ENCODE data around the gene FGFR4.
A peak's percentile ranks its signal among the peaks of the same experiment; 100 is the strongest.

FGFR4 gene

DNA sequence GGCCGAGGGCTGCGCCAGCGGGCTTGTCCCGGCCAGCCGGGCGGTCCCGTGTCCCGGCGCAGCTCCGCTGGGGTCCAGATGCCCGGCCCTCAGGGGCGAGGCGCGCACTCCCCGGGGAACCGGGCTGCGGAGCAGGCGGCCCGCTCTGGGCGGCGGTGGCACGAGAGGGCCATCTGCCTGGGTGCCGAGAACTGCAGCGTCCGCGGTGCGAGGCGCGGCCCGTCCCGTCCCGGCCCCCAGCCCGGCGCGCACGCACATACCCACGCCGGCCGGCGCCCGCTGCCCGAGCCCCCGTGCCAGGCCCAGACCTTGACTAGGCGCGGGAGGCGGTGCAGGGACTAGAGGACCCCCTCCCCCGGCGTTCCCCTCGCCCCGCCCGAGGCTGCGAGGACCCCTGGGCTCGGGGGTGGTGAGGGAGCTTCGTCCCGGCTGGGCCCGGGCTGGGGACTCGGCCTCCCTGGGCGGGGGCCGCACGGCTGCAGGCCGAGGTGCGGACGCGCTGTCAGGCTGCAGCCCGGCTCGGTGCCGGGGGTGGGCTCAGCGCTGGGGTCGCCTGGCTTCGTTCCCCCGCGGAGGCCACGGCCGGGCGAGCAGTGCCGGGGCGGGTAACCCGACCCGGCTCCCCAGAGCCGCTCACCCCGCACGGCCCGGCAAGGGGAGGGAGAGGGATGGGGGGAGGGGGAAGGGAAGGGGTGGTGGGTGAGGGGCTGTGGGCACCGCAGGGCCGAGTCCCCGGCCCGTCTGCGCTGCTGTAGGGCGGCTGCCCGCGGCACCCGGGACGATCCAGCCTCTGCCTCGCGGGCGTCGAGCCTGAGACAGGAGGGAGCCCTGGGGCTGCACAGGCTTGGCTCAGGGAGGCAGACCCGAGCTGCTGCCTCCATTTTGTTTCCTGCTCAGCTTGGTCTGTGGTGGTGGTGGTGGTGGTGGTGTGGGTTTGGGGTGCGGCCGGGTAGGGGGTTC is 45.7 kb downstream of the FGFR4 start:
- no peak for DNase-seq

DNA sequence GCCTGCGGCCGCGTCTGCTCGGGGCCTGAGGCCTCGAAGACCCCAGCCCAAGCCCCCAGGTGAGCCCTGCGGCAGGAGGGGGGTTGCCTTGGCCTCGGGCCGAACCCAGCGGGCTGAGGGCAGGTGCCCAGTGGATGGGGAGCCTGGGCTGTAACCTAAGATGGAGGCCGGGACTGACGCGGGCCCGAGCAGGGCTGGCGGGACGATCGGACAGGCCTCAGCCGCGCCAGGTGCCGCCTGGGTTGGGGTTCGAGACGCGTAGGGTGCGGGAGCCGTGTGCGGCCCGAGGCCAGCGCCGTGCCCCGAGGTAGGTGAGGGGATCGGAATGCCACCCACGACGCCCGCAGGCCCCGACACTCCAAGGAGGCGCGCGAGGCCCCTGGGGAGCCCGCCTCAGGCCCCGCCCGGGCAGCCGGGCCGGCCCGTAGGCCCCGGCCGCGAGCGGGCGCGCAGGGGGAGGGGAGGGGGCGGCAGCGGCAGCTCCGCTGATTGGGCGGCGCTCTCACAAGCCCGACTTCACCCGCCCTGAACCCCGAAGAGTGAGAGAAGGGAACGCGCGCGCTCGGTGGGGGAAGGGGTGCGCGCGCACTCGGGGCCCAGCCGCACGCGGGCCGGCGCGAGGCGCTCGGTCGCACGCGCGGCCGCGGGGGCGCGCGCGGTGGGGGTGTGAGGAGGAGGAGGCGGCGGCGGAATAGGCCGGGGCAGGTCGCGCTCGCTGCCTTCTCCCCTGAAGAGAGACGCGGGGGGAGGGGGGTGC is 46.6 kb downstream of the FGFR4 start, which contains the start of gene NSD1:
Gene NSD1, plus strand, starts transcription at position 678 of the 757 bp plus-strand sequence. CDS start 1,331 bp downstream, outside the sequence.
- DNase-seq = peak; percentile 36 to 44

DNA sequence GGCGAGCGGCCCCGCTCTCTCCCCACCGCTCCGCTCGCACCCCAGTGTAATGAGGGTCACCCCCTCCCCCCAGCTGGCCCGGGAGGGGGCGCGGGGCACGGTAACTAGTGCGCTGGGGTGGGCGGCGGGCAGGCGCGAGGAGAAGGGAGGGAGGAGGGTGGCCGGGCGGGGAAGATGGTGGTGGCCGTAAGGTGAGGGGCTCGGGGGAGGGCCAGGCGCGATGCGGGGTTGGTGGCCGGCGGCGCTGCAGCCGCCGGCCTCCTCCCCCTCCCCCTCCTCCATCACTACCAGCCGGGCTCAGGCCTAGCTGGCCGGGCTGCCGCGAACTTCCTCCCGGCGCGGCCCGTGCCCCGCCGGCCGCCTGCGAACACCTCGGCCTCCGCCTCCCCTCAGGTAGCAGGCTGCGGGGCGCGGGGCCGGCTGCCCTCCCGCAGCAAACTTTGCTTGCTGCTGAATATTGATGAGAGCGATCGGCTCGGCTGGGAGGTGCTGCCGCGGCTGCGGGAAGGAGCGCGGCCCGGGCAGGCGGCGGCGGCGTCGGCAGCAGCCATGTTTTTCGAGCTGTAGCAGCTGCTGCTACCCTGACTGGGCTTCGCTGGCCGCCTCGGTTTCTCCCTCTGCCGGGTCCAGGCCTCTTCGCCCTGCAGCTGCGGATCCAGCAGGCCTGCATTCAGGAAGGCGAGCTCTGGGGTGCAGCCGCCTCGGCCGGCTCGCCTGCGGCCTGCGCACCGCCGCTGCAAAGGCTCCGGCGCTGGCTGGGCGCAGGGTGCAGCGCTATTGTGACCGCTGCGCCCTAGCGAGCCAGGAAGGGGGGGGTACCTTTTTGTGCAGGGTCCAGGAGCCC is 47.4 kb downstream of the FGFR4 start:
- peak in 1 of 2 experiments; percentile 59 for DNase-seq

DNA sequence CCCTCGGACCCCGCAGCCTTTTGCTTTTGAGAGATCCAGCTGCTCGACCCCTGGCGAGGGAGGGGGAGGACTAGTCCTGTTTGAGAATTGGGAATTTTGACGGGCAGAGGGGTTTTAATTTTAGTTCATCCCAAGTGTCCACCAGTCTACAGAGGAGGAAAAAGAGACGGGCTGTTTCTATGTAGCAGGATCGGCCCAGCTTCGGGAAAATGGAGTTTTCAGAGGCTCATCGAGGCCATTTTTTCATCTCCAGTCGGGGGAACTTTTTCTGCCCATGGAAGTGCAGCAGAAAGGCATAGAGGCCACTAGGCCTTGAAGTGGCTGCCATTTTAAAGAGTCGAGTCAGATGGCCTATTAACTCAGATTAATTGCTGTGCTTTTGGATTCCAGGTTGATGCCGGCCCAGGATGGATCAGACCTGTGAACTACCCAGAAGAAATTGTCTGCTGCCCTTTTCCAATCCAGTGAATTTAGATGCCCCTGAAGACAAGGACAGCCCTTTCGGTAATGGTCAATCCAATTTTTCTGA is 48.0 kb downstream of the FGFR4 start:
- DNase-seq = no peak

DNA sequence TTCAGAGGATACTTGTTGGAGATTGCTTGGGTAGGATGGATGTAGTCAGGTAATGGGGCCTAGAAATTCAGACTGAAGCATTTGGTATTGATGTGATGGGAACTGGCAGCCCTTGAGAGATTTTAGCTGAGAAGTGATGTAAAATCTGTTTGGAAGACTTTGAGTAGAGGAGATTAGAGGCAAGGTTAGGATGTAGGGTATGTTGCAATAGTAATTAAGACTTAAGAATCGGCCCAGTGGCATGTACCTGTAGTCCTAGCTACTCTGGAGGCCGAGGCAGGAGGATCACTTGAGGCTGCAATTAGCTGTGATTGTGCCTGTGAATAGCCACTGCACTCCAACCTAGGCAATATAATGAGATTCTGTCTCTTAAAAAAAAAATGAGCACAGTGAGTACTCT is 53.6 kb downstream of the FGFR4 start:
- no peak for DNase-seq

DNA sequence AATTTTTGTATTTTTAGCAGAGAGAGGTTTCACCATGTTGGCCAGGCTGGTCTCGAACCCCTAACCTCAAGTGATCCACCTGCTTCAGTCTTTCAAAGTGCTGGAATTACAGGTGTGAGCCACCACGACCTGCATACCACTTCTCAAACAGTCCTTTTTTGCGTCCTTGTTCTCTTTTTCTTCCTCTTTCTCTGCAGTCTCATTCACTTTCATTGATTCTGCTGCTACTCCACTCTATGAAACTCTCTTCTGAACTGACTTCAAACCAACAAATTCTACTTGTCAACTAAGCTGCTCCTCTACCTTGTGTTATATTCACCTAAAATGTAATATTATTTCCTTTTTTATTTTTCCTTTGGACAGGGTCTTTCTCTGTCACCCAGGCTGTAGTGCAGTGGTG is 54.8 kb downstream of the FGFR4 start:
- DNase-seq = no peak

DNA sequence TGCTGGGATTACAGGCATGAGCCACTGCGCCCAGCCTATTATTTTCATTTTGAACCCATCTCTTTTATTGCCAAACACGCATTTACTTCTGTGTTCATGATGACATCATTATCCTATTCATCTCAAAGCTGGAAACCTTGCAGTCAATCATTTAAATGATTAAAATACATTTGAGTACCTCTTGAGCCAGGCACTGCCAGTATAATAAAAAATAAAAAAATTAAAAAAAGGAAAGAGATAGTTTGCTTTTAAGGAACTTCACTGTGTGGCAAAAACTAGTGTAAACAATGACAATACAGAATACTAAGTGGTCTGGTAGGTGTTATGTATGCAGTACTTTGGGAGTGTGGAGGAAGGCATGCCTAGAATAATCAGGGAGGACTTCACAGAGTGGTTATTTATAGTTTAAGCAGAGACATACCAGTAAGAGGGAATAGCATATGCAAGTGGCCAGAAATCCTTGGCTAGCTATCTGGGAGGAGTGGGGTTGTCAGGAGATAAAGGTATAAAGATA is 55.4 kb downstream of the FGFR4 start:
- no peak for DNase-seq

DNA sequence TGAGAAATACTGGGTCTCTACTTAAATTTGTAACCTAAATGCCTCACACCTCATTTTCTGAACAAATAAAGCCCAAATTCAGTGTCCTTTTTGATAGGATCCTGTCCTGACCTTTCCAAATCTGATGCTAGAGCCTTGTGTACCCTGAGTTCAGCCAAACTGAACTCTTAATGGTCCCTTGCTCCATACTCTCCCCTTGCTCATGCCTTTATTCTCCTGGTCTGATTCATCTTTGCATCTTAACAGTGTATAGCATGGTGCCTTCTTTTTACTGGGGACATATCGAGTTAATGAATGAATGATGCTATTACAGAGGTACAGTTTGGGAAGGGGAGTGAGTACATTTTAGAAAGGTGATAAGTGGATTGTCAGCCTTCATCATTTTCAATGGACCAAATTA is 56.1 kb downstream of the FGFR4 start:
- no peak for DNase-seq

DNA sequence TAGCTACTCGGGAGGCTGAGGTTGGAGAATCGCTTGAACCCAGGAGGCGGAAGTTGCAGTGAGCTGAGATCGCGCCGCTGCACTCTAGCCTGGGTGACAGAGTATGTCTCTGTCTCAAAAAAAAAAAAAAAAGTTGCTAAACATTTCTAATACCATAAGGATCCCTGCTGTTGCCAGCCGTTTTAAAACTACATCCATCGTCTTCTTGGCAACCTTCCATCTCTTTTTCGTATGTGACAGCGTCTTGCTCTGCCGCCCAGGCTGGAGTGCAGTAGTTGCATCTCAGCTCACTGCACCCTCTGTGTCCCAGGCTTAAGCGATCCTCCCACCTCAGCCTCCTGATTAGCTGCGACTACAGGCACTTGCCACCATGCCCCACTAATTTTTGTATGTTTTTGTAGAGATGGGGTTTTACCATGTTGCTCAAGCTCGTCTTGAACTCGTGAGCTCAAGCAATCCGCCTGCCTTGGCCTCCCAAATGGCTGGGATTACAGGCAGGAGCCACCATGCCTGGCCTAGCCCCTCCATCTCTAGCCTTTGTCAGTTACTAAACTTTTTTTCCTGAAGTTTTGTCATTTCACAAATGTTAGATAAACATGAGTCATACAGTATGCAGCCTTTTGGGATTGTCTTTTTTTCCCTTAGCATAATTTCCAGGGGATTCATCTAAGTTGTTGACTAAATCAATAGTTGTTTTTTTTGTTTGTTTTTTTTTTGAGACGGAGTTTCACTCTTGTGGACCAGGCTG is 60.4 kb downstream of the FGFR4 start:
- DNase-seq = no peak
